IPS-11a (cell line): ENCODE measurements around the gene TXNRD1.

Experiments used
- H3K4me3 ChIP-seq: one replicate; pipeline ENCODE4 v1.5.1; 2013; ENCODE audit warnings: low read depth, low read length, control low read depth

TXNRD1 gene

DNA sequence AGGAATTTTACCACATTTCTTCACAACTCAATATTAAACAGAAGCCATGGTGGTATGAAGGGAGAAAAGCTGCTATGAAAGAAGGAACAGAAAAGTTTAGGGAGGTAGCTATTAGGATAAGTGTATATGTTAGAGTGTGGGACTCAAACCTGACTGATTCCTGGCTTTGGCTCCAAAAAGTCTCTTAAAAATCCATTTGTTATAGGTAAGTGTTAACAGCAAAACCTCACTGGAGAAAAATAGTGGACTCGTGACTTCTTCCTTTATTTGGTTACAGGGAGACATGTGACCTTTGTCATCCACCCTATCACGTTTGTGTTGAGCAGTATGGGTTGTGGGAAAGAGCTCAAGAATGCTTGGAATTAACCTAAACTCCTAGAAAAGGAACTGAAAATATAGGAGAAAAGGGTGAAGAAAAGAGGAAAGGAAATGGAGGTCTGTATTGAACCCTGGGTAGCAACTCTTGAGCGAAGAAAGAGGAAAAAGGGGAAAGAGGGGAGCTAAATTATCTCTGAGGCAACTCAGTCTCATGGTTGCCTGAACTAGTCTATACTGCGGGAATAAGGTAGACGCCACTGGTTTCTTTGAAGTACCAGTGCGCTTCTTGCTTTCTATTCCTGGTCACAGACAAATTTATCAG, 84.4 kb downstream of the TXNRD1 start:
- H3K4me3 ChIP-seq, result no peak overlapping the region

GRCh38 chr12:104303538-104304151, 88.1 kb downstream of the TXNRD1 start, which contains the start of gene EID3:
Gene EID3, plus strand, starts transcription at chr12:104303739. Its CDS starts 196 bp downstream, at chr12:104303935.
- H3K4me3 ChIP-seq, result peak within 1 kb of the TSS; percentile 9

GRCh38 chr12:104304261-104305009, 88.9 kb downstream of the TXNRD1 start:
- H3K4me3 ChIP-seq, result no peak overlapping the region

GRCh38 chr12:104305349-104305748, 89.8 kb downstream of the TXNRD1 start:
- no peak overlapping the region for H3K4me3 ChIP-seq

GRCh38 chr12:104306376-104306775, 90.8 kb downstream of the TXNRD1 start:
- H3K4me3 ChIP-seq, result no peak overlapping the region

DNA sequence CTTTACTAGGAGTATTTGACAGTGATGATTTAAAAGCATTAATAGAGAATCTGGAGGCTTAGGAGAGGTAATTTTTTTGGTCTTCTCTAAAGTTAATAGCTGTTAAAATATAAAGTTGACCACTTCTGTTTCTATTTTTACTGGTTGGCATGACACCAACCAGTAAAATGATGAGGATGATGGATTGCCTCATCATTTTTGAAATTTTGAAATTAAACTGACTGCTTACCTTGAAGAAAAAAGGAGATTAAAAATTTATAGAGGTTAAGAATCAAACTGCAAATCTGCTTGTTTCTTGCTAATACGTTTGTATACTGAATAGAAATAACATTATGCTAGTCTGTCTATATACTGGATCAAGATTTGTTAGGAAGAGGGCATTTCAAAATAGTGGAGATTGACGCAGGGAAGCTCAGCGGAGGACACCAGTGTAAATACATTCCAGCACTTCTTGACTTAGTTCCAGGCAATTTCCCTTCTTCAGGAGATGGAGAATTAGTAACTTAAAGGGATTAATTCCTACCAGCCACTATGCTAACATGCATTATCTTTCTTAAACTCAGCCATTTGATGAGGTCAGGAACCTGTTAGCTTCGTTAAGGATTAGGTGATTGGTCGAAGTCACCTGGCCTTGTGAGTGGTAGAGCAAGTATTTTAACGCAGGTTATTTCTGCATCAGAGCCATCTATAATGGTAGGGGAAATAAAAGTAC, 91.5 kb downstream of the TXNRD1 start:
- H3K4me3 ChIP-seq, result no peak overlapping the region

DNA sequence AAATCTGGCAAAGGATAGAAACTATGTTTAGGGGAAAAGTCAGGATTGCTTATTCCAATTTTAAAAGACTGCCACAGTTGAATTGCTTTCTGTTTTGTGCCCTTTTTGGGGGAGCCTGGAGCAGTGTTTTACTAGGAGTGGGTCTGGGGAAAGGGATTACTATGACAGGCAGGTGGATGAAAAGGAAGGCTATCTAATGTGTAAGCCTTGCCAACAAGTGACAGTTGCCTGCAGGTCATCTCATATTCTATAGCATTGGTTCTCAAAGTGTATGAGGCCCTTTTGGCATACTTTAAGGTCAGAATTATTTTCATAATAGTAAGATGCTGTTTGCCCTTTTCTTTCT, 92.0 kb downstream of the TXNRD1 start:
- no peak overlapping the region for H3K4me3 ChIP-seq

GRCh38 chr12:104309446-104309993, 93.9 kb downstream of the TXNRD1 start:
- no peak overlapping the region for H3K4me3 ChIP-seq

GRCh38 chr12:104310751-104311633, 95.4 kb downstream of the TXNRD1 start:
- no peak overlapping the region for H3K4me3 ChIP-seq

GRCh38 chr12:104312202-104312601, 96.6 kb downstream of the TXNRD1 start:
- no peak overlapping the region for H3K4me3 ChIP-seq

DNA sequence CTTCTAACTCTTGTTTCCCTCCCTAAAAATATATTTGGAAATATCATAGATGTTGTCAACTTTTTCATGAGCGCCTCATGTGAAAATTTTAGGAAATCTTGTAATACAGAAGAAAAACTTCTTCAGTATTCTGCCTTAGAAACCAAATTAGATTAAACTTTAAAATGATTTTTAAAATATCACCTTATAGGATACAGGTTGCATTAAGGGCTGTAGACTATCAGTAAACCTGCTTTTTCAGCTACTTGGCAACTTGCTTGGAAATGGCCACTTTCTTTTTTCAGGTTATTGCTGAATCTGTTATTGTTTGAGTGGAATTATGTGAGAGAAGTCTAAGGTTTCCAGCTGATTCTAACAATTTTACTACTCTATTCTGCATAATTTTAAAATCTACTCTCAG, 97.1 kb downstream of the TXNRD1 start:
- no peak overlapping the region for H3K4me3 ChIP-seq

- H3K4me3 ChIP-seq, result no peak overlapping the region
Observed at GRCh38 chr12:104313568-104314241, 98.1 kb downstream of the TXNRD1 start.

DNA sequence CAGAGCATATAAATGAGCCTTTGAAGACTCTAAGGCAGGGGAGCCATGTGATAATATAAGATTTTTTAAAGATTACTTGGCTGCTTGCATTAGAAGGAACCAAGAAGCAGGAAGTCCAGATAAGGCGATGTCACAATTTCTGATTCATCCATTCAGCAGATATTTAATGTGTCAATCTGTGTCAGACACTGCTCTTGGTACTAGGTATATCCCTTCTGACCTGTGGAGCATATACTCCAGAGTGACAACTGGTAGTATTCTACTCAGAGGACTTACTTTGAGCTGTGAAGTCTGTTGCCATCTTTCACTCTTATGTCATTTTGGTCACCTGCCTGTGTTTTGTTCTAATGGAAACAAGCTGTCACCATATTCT, 98.6 kb downstream of the TXNRD1 start:
- no peak overlapping the region for H3K4me3 ChIP-seq

DNA sequence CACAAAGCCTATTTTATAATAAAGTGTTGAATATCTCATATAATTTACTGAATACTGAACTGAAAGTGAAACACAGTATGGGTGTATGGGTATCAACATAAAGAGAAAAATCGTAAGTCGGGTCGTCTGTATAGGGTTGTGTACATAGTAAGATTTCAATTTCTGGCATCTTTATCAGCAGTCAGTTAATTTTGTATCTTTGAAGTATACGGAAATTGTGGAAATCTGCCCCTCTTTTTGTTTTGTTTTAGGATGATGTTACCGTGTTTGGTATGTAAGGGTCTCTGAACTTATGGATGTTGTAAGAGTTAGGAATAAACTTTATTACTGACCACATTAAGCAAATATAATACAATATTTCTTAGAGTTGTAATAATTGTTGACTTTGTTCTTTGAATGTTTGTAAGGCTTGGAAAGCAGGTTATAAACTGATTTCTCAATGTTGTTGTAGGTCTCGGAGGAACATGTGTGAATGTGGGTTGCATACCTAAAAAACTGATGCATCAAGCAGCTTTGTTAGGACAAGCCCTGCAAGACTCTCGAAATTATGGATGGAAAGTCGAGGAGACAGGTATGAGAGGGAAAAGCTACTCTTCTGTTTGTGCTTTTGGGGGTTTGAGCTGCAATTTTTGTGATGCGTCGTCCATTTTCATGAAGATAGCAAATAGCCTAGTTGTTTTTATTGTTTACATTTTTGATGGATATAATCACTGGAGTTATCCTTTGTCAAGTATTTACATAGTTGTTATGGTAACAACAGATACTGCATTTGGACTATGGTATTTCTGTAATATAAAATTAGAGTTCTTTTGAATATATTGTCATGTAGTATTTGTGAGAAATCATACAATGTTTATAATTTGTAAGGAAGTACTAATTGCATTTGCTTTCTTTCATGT, 100.0 kb downstream of the TXNRD1 start:
- no peak overlapping the region for H3K4me3 ChIP-seq

- H3K4me3 ChIP-seq, result no peak overlapping the region
Observed at GRCh38 chr12:104316936-104317335, 101.4 kb downstream of the TXNRD1 start.

DNA sequence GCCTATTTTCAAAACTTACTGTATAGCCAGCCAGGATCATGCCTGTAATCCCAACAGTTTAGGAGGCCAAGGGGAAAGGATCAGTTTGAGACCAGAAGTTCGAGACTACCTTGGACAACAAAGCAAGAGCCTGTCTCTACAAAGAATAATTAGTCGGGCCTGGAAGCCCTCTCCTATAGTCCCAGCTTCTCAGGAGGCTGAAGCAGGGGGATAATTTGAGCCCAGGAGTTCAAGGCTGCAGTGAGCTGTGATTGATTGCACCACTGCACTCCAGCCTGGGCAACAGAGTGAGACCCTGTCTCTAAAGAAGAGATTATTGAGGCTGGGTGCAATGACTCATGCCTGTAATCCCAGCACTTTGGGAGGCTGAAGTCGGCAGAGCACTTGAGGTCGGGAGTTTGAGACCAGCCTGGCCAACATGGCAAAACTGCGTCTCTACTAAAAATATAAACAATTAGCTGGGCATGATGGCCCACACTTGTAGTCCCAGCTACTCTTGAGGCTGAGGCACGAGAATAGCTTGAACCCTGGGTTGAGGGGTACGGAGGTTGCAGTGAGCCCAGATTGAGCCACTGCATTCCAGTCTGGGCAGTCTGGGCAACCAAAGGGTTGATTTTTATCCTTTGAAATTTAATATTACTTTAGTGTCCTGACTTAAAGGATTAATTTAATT, 102.1 kb downstream of the TXNRD1 start:
- H3K4me3 ChIP-seq, result no peak overlapping the region

DNA sequence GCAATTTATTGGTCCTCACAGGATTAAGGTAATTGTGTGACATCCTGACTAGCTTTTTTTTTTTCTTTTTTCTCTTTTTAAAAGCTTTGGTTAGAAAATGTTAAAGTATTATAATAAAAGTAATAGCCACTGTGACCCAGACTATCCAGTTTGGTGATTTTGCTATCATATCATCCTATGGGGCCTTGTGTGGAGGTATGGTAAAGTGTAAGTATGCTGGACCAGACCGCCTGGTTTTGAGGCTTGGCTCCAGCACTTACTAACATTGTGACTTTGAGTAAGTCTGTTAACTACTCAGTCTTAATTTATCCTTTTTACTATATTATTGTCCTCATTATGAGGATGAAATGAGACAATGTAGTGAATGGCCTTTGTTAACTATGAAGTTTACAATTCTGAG, 103.4 kb downstream of the TXNRD1 start:
- no peak overlapping the region for H3K4me3 ChIP-seq

DNA sequence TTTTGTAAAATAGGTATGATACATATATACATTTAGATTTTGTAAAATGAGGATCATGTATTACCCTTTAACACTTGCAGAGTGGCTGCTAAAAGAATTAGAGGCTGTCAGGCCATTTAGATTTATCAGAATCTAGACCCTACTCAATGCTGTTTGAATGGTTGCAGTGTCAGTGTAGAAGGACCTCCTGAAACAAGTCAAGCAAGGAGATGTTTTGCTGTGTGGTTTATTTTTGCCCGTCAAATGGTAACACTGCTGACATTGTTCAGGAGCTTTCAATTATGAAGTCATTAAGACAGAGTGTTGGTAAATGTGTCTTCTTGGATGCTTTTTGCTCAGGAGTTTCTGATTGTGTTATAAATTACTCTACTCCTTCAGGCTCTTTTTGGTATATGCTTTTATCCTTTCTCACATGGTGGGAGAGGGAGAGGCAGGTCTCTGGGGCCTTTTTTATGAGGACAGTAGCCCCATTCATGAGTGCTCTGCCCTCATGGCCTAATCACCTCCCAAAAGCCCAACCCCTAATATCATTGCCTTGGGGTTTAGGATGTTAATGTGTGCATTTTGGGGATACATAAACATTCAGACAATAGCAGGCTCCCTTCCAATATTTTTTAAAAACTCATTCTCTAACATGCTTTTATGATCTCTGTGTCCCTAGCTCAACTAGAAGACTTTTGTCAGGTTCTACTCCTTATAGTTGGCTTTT, 104.5 kb downstream of the TXNRD1 start:
- no peak overlapping the region for H3K4me3 ChIP-seq
